Measurements from ENCODE around the gene LCT. TPM values are rescaled to one million over a fixed set of nuclear protein-coding genes. Genes with fewer than 3 reads are reported as not detected.

Gene LCT
- total RNA-seq, 1 donor from 2014 or later, result not detected

GRCh38 chr2:135782231-135782630, 54.8 kb downstream of the LCT start:
- TF ChIP-seq, protein P1, sequence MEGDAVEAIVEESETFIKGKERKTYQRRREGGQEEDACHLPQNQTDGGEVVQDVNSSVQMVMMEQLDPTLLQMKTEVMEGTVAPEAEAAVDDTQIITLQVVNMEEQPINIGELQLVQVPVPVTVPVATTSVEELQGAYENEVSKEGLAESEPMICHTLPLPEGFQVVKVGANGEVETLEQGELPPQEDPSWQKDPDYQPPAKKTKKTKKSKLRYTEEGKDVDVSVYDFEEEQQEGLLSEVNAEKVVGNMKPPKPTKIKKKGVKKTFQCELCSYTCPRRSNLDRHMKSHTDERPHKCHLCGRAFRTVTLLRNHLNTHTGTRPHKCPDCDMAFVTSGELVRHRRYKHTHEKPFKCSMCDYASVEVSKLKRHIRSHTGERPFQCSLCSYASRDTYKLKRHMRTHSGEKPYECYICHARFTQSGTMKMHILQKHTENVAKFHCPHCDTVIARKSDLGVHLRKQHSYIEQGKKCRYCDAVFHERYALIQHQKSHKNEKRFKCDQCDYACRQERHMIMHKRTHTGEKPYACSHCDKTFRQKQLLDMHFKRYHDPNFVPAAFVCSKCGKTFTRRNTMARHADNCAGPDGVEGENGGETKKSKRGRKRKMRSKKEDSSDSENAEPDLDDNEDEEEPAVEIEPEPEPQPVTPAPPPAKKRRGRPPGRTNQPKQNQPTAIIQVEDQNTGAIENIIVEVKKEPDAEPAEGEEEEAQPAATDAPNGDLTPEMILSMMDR (IDR thresholded peaks at IDR 0.05), result no peak
- Histone ChIP-seq H3K36me3 (peaks cover 87% of the 10 kb centered on the region), H3K27me3 (ENCODE audit: low read depth) (no peaks in the 10 kb centered on the region), H3K4me1 (no peaks in the 10 kb centered on the region), H3K4me3 (no peak overlapping the region), H3K27ac (no peak overlapping the region), H3K9me3 (no peaks in the 10 kb centered on the region)
- intact Hi-C loops (cut with DNase I), result no loop called here
- ATAC-seq, result no peak
- DNase-seq, result no peak

DNA sequence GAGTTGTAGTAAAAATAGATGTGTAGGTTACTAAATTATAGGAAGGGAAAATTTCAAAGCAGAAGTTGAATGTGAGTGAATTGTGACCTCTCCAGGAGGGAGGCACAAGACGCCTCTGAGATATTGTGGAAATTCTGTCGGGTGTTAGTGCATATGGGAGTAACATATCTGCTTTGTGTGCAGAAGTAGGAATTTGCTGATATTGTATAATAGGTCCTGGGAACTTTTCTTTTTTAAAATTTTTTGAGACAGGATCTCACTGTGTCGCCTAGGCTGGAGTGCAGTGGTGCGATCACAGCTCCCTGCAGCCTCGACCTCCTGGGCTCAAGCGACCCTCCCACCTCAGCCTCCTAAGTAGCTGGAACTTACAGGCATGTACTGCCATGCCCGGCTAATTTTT, 60.6 kb downstream of the LCT start:
- Histone ChIP-seq H3K4me1 (no peaks in the 10 kb centered on the region), H3K27ac (no peak overlapping the region), H3K9me3 (no peaks in the 10 kb centered on the region), H3K27me3 (ENCODE audit: low read depth) (no peaks in the 10 kb centered on the region), H3K4me3 (no peak overlapping the region), H3K36me3 (peaks cover 98% of the 10 kb centered on the region)
- intact Hi-C loops (cut with DNase I), result no loop called here
- DNase-seq (no peak), ATAC-seq (no peak)
- TF ChIP-seq, protein P1 (IDR thresholded peaks at IDR 0.05), result no peak

GRCh38 chr2:135775420-135775819, 61.6 kb downstream of the LCT start:
- H3K36me3 ChIP-seq, result peaks cover 98% of the 10 kb centered on the region
- intact Hi-C loops (cut with DNase I), result no loop called here
- no peak overlapping the region for H3K4me3 ChIP-seq
- no peaks in the 10 kb centered on the region for H3K4me1 ChIP-seq
- no peaks in the 10 kb centered on the region for H3K27me3 ChIP-seq (ENCODE audit: low read depth)
- H3K27ac ChIP-seq, result no peak overlapping the region
- TF ChIP-seq, protein P1 (IDR thresholded peaks at IDR 0.05), result no peak
- ATAC-seq (peak; percentile 28 to 41), DNase-seq (no peak)
- H3K9me3 ChIP-seq, result no peaks in the 10 kb centered on the region

DNA sequence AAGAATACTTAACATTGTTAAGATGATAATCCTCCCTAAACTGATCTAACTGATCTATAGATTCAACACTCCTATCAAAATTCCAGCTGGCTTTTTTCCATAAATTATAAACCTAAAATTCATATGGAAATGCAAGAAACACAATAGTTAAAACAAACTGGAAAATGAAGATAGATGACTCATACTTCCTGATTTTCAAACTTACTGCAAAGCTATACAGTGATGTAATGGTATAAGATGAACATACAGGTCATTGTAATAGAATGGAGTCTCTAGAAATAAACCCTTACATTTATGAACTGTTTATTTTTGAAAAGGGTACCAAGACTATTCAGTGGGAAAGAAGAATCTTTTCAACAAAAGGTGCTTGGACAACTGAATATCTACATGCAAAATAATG, 63.1 kb downstream of the LCT start:
- TF ChIP-seq, protein P1 (IDR thresholded peaks at IDR 0.05), result no peak
- no peak for ATAC-seq

DNA sequence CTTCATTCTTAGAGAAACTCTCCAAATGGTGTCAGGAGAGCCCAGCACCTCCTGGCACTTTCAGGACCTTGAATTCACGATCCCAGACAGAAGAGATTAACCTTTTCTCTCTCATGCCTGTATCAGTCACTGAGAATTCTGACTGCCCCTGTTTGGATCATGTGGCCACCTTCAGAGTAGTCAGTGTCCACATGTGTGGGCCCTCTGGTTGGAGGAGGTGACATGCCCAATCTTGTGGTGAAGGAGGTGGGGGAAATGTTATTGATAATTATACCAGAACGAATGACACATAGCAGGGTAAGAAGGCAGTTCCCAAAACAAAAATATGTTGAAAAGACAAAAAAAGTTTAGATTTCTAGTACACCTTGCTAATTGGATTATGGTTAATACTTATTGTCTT, 63.7 kb downstream of the LCT start:
- peaks cover 100% of the 10 kb centered on the region for H3K36me3 ChIP-seq

More for the DNA sequence above, 63.1 kb downstream of the LCT start:
- peaks cover 100% of the 10 kb centered on the region for H3K36me3 ChIP-seq
- no peaks in the 10 kb centered on the region for H3K27me3 ChIP-seq (ENCODE audit: low read depth)
- no peaks in the 10 kb centered on the region for H3K4me1 ChIP-seq
- no peaks in the 10 kb centered on the region for H3K9me3 ChIP-seq
- no peak overlapping the region for H3K4me3 ChIP-seq
- H3K27ac ChIP-seq, result no peak overlapping the region
- no peak for DNase-seq
- intact Hi-C loops (cut with DNase I), result no loop called here

More for the DNA sequence above, 63.7 kb downstream of the LCT start:
- DNase-seq (no peak), ATAC-seq (no peak)
- intact Hi-C loops (cut with DNase I), result no loop called here
- no peak overlapping the region for H3K4me3 ChIP-seq
- TF ChIP-seq, protein P1 (IDR thresholded peaks at IDR 0.05), result no peak
- H3K27me3 ChIP-seq (ENCODE audit: low read depth), result no peaks in the 10 kb centered on the region
- H3K27ac ChIP-seq, result no peak overlapping the region
- H3K9me3 ChIP-seq, result no peaks in the 10 kb centered on the region
- no peaks in the 10 kb centered on the region for H3K4me1 ChIP-seq

Data from lower lobe of right lung (tissue), 2 donors.